Measurements from ENCODE around the gene PROSER3. TPM values are rescaled to one million over a fixed set of nuclear protein-coding genes. Genes with fewer than 3 reads are reported as not detected.
A peak's percentile ranks its signal among the peaks of the same experiment; 100 is the strongest.

The PROSER3 gene
- total and polyA plus RNA-seq, 7 donors: 4.2 to 16.2 (median 8.7) TPM

DNA sequence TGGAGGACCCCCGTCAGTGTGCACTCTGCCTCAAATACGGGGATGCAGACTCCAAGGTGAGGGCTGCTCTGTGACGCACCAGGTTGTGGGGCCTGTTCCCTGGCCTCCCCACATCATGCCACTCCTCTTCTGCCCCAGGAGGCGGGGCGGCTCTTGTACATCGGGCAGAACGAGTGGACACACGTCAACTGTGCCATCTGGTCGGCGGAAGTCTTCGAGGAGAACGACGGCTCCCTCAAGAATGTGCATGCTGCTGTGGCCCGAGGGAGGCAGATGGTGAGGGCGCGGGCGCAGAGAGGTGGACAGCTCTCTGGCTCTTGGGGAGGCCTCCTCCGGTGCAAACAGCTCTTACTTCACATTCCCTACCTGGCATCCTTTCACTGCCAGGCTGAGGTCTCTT is 29.0 kb upstream of the PROSER3 start:
- Histone ChIP-seq H3K36me3 (ENCODE audit: insufficient read depth in 1 of 2, low read depth in 1 of 2) (peaks cover 19 to 99% of the 10 kb centered on the region in 2 donors), H3K27ac (no peak overlapping the region), H3K4me3 (no peak overlapping the region), H3K9me3 (no peaks in the 10 kb centered on the region), H3K27me3 (ENCODE audit: insufficient read depth in 3 of 3, low read length in 2 of 3) (no peaks in the 10 kb centered on the region), H3K4me1 (no peaks in the 10 kb centered on the region)
- ATAC-seq (no peak), DNase-seq (peak in 1 of 2 donors; percentile 40)
- TF ChIP-seq CTCF (IDR thresholded peaks at IDR 0.05): no peak
- WGBS, 3 donors: 85 to 88% (median 87%) methylated on average over 18 of the region's 18 CpGs
- intact Hi-C loops (cut with DNase I): no loop called here

- peaks cover 16 to 99% of the 10 kb centered on the region in 2 donors for H3K36me3 ChIP-seq (ENCODE audit: insufficient read depth in 1 of 2, low read depth in 1 of 2)
- H3K4me3 ChIP-seq: no peak overlapping the region
- H3K9me3 ChIP-seq: no peaks in the 10 kb centered on the region
- H3K27ac ChIP-seq: no peak overlapping the region
- no peak for TF ChIP-seq CTCF (IDR thresholded peaks at IDR 0.05)
- DNase-seq: peak in 1 of 2 donors; percentile 47
- H3K4me1 ChIP-seq: no peaks in the 10 kb centered on the region
- 91 to 95% (median 92%) methylated on average over 11 of the region's 11 CpGs for WGBS, 3 donors
- H3K27me3 ChIP-seq (ENCODE audit: insufficient read depth in 3 of 3, low read length in 2 of 3): no peaks in the 10 kb centered on the region
- intact Hi-C loops (cut with DNase I): no loop called here
- no peak for ATAC-seq
Measured at GRCh38 chr19:35729763-35730162, 28.2 kb upstream of the PROSER3 start.

DNA sequence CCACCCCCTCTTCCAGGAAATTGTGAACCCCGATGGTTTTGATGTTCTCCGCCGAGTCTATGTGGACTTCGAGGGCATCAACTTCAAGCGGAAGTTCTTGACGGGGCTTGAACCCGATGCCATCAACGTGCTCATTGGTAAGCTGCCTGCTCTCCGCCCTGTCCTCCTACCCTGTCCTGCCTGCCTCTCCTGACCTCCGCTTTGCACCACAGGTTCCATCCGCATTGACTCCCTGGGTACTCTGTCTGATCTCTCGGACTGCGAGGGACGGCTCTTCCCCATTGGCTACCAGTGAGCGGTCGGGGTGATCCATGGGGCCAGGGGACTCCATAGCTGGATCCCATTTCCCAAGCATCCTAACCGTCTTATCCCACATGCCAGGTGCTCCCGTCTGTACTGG is 27.6 kb upstream of the PROSER3 start:
- Histone ChIP-seq H3K27ac (no peak overlapping the region), H3K4me3 (no peak overlapping the region), H3K4me1 (no peaks in the 10 kb centered on the region), H3K27me3 (ENCODE audit: insufficient read depth in 3 of 3, low read length in 2 of 3) (no peaks in the 10 kb centered on the region), H3K9me3 (no peaks in the 10 kb centered on the region), H3K36me3 (ENCODE audit: insufficient read depth in 1 of 2, low read depth in 1 of 2) (peaks cover 16 to 99% of the 10 kb centered on the region in 2 donors)
- intact Hi-C loops (cut with DNase I): no loop called here
- ATAC-seq: no peak
- 92 to 95% (median 94%) methylated on average over 18 of the region's 18 CpGs for WGBS, 3 donors
- no peak for TF ChIP-seq CTCF (IDR thresholded peaks at IDR 0.05)
- peak in 1 of 2 donors; percentile 50 for DNase-seq

DNA sequence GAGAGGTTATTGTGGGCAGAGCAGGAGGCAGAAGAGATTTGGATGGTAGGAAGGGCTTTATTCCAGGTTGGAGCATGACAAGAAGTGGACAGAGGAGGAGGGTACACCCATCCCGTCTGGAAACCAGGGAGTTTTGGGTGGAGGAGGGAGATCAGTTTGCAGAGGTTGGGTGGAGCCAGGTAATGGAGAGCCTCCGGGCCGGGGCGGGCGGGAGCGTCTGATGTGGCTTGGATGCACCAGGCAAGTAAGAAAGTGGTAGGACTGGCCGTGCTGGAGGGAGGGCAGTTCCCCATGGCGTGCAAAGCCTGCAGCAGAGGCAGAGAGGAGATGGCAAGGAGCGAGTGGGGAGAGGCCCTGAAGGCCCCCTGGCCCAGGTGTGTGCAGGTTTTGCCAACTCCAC is 26.6 kb upstream of the PROSER3 start:
- H3K9me3 ChIP-seq: no peaks in the 10 kb centered on the region
- 83 to 90% (median 89%) methylated on average over 9 of the region's 9 CpGs for WGBS, 3 donors
- H3K27me3 ChIP-seq (ENCODE audit: insufficient read depth in 3 of 3, low read length in 2 of 3): no peaks in the 10 kb centered on the region
- DNase-seq: peak in 1 of 2 donors; percentile 30
- no peak overlapping the region for H3K4me3 ChIP-seq
- H3K4me1 ChIP-seq: no peaks in the 10 kb centered on the region
- H3K36me3 ChIP-seq (ENCODE audit: insufficient read depth in 1 of 2, low read depth in 1 of 2): peaks cover 8 to 99% of the 10 kb centered on the region in 2 donors
- intact Hi-C loops (cut with DNase I): no loop called here
- TF ChIP-seq CTCF (IDR thresholded peaks at IDR 0.05): no peak
- H3K27ac ChIP-seq: no peak overlapping the region
- no peak for ATAC-seq

- peaks cover 8 to 99% of the 10 kb centered on the region in 2 donors for H3K36me3 ChIP-seq (ENCODE audit: insufficient read depth in 1 of 2, low read depth in 1 of 2)
- no peaks in the 10 kb centered on the region for H3K9me3 ChIP-seq
- no peaks in the 10 kb centered on the region for H3K27me3 ChIP-seq (ENCODE audit: insufficient read depth in 3 of 3, low read length in 2 of 3)
- no peaks in the 10 kb centered on the region for H3K4me1 ChIP-seq
- ATAC-seq (no peak), DNase-seq (no peak)
- 81 to 85% (median 85%) methylated on average over 19 to 21 of the region's 21 CpGs for WGBS, 3 donors
- no peak overlapping the region for H3K4me3 ChIP-seq
- intact Hi-C loops (cut with DNase I): no loop called here
- no peak for TF ChIP-seq CTCF (IDR thresholded peaks at IDR 0.05)
- no peak overlapping the region for H3K27ac ChIP-seq
Measured at GRCh38 chr19:35731779-35732405, 26.1 kb upstream of the PROSER3 start.

Measured in psoas muscle (tissue), 8 donors.